Dedifferentiated amniotic fluid mesenchymal stem cell (primary cell): ENCODE data around the gene EDIL3.
A peak's percentile ranks its signal among the peaks of the same experiment; 100 is the strongest.
"Not testable (repeated sequence)": the region's sequence is repeated elsewhere in the genome, so short reads cannot be mapped to it uniquely, and the experiment has no call there.

Source experiments
- DNase-seq: peaks from one replicate; pipeline ENCODE4 v3.0.0-alpha.2; 2016; ENCODE audit errors: extremely low spot score

The EDIL3 gene

DNA sequence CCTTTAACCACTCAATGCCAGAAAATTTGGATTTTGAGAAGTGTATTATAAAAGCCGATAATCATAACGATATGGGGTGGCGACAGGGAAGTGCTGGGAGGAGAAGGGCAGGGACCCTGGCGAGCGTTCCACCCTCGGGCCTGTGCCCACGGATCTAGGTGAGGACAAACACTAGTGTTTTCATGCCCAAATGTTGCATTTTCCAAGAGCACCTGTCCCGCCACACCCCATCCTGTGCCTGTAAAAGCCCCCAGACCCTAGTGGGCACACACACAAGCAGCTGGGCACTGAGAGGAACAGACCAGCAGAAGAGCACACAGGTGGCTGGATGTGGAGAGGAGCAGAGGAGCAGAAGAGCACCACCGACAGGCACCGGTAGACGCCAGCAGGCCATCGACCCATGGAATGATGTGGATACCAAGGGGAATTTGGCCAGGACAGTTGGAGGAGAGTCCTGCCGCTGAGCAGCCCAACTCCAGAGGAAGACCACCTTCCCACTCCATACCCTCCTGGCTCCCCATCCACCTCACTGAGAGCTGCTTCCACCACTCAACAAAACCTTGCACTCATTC lies 315.0 kb downstream of the EDIL3 start:
- DNase-seq: no peak

DNA sequence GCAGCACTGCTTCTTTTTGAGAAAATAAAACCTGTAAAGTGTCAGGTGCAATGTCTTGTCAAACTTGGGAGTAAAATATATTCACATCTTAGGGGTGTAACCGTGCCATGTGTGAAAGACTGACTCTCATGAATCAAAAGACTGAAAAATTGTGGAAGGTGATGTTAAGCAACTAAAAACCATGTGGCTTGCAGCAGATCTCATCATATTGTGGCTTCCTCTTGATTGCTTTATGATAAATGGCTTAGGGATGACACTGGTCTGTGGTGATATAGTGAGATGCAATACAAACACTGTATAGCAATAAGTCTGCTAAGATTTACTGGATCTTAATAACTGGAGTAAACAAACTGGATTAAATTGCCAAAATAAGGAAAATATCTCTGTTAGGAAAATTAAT lies 321.6 kb downstream of the EDIL3 start:
- no peak for DNase-seq

DNA sequence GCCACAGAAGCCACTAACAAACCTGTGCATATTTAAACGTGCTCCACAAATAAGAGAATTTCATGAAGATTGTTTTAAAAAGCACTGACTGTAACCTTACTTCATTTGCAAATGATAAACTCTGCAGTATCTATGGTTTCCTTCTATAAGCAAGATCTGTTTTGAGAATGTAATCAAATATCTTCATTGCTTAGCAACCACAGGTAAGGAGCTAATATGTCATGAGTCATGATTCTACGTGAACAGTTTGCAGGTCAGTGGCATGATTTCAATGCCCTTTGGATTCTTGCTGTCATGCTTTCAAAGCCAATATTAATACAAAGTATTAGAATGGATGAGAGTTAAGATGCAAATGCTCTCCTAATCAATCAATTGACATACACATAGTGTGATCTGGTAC lies 325.0 kb downstream of the EDIL3 start:
- DNase-seq: no peak

DNA sequence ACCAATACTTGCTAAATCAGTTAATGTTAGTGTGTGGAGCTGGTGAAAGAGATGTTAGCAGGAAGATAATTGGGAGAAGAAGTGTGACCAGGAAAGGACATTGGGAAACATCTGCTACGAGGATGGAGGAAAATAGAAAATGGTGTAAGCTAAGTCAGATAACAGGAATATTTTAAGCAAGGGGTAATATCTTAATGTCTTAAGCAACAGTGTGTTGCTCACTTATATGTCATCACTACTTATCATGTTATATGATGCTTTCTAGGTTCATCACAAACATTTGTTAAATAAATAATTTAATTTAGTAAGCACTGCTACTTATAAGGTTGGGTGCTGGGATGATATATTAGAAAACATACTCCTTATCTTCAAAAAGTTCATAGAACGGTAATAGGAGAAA lies 326.1 kb downstream of the EDIL3 start:
- no peak for DNase-seq

DNA sequence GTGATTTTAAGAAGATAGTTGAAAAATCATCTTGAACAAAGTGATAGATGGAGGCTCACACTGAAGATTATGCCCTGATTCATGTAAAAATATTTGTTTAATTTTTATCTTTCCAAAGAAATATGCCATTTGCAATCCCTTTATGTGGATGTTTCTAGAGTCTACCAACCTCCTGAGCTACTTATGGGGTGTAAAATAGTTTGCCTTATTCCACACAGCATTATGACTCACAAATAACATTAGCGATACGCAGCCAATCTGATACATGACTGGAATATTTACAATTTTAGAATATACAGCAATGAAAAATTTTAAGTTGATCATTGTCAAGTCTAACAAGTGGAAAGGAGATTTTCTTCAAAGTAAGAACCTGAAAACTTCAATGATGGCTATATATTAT lies 327.5 kb downstream of the EDIL3 start:
- no peak for DNase-seq

DNA sequence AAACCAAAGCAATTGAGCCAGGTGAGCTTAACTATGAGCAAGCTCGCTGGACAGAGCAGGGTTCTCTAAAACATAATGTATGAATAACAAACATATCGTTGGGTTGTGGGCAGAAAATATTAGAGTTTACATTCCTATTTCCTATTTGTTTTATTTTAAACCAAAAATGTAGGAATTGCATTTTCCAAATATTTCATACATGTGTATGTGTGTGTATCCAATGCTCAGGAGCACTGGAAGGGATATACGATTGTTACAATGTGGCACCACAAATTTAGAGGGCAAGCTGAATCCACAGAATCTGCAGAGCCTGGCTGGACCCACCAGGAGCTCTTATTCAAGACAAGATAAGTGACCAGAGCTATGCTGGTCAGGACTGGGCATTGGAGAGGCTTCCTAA lies 338.7 kb downstream of the EDIL3 start:
- no peak for DNase-seq

DNA sequence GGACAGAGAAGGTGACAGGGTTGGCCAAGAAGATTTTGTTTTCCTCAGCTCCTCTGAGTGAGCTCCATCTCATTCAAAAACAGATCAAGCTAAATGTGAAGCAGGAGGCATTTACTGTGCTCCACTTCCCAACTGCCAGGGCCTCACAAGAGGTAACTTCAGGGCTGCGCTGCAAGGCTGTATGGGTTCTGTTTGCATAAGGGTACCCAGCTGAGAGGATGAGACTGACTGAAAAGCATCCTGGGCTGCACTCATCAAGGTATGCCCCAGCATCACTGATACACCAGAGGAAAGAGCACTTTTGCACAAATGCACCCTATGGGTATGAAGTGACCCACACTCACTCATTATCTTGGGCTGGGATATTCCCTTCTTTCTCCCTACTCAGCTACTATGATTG lies 347.8 kb downstream of the EDIL3 start:
- no peak for DNase-seq

DNA sequence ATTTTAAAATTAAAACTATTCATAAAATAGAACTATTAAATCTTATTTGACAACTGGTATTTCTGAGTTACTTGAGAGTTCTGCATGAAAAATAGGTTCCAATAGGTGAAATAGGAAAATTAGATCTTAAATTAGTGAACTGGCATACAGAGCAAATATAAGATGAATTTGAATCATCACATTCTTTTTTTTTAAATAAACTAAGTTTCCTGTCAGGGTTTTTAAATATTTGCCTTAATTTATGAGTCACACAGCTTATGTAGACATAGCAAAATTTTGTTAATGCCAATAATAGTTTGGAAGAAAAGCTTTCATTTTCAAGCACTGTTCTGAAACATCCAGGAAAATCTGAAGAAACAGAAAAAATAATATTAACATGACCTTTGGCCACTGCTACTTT lies 352.4 kb downstream of the EDIL3 start:
- DNase-seq: no peak

DNA sequence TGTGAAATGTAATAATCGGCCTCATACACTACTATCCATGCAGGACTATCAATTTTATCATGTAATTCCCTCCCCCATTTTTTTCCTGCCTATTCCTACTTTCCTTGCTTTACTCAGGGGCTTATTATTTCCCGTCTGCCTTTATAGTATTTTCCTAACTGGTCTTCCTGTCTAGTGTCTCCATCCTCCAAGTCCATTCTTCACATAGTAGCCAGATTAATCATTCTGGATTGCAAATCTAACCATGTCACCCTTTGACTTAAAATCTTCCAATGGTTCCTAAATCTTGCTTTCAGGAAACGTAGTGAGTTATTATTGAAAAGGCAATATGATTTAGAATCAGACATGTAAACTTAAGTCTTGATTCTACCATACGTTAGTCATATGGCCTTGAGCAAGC lies 356.6 kb downstream of the EDIL3 start:
- DNase-seq: no peak

DNA sequence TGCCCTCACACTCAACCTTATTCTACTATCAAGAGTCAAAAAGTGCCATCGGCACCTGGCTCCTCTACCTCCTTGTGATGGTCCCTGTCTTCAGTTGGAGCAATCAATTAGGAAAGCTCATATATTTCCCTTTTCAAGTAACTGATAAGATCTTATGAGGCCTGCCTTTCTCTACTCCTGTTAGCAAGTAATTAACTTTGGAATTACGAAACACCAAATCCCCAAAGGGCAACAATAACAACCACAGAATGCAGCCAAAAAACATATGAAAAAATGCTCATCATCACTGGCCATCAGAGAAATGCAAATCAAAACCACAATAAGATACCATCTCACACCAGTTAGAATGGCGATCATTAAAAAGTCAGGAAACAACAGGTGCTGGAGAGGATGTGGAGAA lies 366.2 kb downstream of the EDIL3 start:
- DNase-seq: not testable (repeated sequence)

DNA sequence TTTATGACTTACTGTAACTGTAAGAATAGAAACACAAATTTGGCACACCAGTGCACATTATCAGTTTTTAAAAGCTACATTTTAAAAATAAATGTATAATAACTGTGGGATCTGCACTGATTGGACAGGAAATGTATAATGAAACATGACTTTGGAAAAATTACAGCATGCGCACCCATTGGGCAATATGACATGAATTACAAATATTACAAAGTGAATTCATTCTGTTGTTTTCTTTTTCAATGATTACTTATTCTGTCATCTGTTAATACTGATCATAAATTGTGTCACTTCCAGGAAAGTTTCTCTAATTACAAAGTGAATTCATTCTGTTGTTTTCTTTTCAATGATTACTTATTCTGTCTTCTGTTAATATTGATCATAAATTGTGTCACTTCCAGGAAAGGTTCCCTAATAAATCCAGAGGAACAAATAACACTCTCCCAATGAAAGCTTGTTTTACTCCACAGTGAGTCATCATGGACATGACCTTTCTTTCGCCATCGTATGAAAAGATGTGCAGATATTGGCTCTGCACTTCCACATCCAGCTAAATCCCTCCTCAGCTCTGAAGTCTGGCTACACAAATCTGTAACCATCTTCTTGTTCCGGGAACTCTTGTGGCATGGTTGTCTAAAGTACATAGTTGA lies 367.0 kb downstream of the EDIL3 start:
- no peak for DNase-seq

DNA sequence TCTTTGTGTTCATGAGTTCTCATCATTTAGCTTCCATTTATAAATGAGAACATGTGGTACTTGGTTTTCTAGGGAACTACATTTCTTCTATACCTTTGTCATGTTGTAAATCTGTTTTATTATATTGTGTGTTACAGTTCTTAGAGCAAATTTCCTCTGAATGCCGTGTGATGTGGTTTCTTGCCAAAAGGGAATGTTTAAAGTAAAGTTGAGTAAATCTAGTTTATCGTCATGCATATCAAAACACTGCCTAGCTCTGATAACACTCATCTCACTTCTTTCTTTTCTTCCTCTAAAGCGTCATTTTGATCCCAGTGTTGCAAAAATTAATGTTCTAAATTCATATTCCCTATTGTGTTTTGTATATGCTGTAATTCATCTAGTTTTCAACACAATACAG lies 368.6 kb downstream of the EDIL3 start:
- DNase-seq: no peak

DNA sequence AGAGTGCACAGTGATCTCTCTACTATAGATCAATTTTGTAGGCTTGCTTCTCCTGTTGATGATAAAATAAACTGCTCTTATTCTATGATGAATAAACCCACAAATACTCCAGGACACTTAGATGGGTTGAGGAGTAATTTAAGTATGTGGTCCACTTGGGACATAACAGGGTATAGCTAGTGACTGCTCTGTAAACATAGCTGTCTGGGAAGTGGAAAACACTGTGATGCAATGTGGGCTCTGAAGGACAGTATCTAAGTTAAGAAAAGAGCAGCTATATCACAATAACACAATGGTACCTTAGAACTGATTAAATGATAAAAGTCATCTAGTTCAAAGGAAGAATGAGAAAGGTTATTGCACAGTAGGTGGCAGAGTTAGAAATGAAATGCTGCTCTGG lies 369.7 kb downstream of the EDIL3 start:
- DNase-seq: no peak

DNA sequence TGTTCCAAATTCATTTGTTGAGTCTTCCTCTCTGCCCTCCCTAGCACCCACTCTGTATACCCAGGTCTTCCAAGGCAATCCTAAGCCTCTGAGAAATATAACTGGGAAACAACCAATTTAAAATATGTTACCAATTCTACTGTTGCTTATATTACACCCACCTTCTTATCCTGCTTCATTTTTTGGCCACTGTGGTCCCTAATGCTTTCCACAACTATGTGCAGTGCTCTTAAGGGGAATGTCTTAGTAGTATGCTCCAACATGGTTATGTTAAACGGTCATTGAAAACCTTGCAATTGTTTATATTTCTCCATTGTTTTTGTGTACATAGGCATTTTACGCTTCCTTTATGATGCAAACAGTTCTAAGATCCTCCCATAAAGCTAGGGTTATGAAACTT lies 390.9 kb downstream of the EDIL3 start:
- no peak for DNase-seq

DNA sequence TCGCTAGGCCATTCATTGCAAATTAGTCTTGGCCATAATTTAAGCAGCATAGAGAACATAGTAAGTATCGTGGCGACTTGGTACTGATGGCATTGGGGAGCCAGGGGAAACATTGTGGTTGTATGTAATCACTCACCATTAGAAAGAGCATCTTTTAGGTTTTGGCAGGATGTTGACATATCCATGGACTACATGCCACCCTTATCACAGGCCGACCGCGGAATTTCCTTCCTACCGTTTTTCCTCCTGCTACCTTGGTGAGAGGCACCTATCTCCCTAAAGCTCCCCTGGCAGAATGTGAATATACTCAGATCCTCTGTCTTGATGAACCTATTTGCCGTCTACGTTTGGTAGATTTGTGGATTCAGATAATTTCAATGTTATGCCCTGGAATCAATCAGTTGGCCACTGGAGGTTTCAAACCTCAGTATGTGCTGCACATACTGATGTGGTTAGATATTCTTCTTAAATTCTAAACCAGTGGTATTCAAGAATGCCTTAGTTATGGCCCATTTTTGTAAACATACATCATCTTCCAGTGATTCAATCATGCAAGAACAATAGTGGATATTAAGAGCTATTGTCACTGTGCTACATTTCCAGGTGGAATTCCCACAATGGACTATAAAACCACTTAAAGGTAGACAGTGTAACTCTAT lies 393.0 kb downstream of the EDIL3 start:
- DNase-seq: peak; percentile 29

DNA sequence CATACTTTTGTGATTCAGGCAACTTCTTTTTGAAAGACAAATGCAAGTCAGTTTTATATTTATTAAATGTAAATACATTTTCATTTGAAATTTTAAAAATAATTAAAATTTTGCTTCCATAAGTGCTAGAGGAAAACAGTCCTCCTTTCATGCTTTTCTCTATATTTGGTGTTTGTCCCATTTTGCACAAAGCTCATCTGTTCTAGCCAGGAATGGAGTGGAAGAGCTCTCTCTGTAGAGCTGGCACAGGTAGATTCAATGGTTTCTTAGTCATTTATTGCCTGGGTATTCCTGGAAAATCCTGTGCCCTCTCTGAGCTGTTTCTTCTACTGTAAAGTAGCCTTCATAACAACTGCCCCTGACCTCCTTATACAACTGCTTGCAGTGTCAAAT lies 396.4 kb downstream of the EDIL3 start:
- DNase-seq: no peak

DNA sequence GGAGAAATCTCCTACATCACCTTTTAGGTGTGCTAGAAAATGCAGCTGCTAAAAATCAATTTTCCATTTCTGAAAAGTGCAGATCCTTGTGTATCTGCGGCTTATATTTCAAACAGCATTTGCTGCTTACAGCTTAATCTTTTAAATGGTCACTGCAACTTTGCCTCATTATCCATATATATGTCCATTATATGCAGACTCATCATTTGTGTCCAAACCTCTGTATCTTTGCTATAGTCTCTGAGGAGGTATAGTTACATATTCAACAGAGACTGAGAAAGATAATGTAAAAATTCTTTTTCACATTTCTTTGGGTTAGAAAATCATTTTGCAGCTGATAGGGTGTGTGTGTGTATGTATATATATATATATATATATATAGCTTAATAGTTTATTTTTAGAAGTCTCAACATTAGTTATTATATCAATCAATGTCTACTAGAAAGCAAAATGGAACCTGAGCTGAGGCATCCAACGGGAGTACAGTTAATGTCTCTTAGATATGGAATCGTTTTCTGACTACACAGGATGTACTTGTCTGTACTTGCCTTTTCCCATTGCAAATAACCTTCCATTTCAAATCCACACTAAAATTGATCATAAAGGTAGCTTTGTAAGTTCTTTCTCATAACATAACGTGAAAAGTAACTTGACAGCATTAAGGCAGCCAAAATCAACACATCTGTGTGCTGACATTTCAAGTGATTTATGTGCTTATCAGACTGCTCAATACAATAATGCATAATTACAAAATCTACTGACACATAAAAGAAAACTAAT lies 397.0 kb downstream of the EDIL3 start:
- DNase-seq: no peak

DNA sequence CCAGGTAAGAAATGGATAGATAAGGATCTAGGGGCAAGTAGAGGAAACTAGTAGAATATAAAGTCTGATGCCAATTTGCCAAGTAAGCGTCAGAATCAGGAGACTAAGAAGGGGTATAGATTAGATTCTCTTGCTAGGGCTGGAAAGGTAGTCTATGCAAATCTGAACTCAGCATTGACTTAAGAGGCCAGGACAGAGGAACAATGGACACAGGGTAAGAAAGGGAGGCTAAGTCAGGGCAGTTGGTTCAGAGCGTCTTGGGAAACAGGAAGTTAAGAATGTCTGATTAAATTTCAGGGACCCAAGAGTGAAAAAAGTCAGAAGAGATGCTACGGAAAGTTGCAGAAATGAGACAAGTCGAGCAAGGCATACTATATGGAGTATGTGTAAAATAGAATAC lies 400.8 kb downstream of the EDIL3 start:
- no peak for DNase-seq

DNA sequence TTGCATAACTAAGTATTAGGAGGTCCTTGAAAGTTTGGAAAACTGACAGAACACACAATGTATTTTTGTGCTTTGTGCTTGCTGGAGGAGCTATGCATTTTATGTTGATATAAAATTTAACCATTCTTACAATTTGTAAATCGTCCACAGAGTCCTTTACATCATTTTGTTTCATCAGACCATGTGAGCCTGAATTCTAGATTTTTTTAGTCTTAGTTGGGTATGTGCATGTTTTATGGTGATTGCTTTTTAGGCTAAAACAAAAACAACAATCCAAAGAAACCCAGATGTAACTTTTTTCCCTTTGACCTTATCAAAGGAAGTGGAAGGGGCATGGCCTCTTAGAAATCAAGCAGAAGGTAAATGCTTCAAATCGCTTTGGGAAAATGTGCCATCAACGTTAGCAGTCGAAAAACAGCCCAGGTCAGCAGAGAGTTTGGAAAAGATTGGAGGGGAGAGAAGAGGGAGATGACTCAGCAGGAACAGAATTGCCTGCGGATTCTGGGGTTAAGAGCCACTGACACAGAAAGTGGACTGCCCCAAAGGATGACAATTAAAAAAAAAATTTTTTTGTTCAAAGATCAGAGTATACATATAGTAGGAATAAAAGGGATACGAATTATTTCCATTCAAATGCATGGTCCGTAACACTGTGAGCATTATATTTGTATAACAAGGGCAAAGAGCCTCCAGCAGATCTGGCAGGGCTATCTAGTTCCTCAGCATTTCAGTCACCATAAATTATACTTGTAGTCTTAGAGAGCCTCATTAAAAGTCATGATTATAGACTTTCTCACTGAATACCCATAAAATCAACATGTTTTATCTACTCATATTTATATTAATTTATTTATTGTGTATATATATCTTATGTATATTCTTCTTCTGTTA lies 410.5 kb downstream of the EDIL3 start:
- no peak for DNase-seq

DNA sequence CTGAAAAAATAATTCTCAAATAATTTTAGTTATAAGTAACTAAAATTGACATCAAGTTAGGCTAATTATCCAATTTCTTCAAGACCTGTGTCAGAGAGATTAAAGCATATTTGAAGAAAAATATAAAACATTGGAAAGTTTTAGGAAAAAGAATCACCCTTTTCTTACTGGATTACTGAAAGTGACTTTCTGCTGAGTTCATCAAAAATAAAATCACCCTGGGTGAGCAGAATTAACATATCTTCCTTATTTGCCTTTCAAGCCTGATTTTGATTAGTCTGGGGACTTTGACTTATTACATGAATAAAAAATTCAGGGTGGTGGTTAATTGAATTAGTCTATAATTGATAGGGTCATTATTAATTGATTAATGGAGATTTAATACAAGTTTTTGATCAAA lies 411.8 kb downstream of the EDIL3 start:
- DNase-seq: no peak

DNA sequence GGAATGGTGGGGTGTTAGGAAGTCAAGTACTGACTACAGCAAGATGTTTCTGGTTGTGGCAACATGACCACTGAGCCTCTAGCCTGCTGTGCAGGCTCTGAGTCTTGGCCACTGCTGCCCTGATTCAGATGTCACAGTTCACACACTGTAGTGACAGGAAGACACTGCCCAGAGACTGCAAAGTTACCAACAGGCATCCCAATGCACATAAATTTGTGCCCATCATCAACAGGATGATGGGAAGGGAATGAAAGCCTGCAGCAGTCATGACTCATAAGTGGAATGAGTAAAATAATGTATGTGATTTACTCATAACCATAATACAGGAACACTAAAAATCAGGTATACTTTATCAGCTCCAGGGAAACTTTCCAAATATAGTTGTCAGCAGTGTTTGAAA lies 412.4 kb downstream of the EDIL3 start:
- DNase-seq: no peak

DNA sequence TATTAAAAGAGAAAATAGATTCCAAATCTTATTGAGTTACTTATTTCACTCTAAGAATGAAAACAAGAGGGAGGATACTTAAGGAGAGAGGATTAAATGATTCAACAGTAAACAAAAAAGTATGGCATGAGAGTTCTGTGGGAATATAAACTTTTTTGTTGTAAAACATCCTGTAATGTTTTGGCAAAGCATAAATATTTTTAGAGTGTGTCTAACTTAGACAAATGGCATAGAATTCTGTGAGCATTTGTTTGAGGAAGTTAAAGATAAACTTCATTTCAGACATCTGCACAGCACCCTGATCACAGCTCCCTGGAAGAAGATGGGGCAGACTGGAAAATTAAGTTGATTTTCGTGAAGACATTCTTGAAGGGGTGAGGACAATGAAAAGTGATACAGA lies 417.3 kb downstream of the EDIL3 start:
- DNase-seq: no peak
